Testis (tissue), 3 donors: ENCODE measurements around the gene MTA3. TPM values are rescaled to one million over a fixed set of nuclear protein-coding genes. Genes with fewer than 3 reads are reported as not detected.
A peak's percentile ranks its signal among the peaks of the same experiment; 100 is the strongest.

Experiments used
- DNase-seq: peaks from one replicate; pipeline ENCODE4 v3.0.0-alpha.2; 2019
- H3K27ac ChIP-seq, 2 donors: fragments of 200-600 bp; sonication (generic); one replicate each; pipeline ENCODE4 v1.5.1; 2019
- H3K27me3 ChIP-seq: fragments of 200-600 bp; sonication (generic); one replicate; pipeline ENCODE4 v1.5.1; 2019
- H3K36me3 ChIP-seq: fragments of 200-600 bp; sonication (generic); one replicate; pipeline ENCODE4 v1.5.1; 2017; ENCODE audit warnings: low read depth; ENCODE audit errors: missing control alignments
- H3K4me1 ChIP-seq: fragments of 200-600 bp; sonication (generic); one replicate; pipeline ENCODE4 v1.5.1; 2019
- H3K4me3 ChIP-seq, 2 donors: fragments of 200-600 bp; sonication (generic); one replicate each; pipeline ENCODE4 v1.5.1; 2017 to 2019
- H3K9me3 ChIP-seq: fragments of 200-600 bp; sonication (generic); one replicate; pipeline ENCODE4 v1.5.1; 2017
- CTCF ChIP-seq, 3 experiments: fragments of 450-650 bp in 2 of 3; fragments of 200-600 bp in 1 of 3; sonication (generic) in 1 of 3; IDR thresholded peaks; one replicate each; pipeline ENCODE4 v1.5.1; 2016 to 2019; ENCODE audit warnings: antibody characterized with exemption in 3 of 3, mild to moderate bottlenecking in 2 of 3, moderate library complexity in 1 of 3
- POLR2A ChIP-seq: fragments of 450-650 bp; IDR thresholded peaks from one replicate; pipeline ENCODE4 v1.6.1; 2017; ENCODE audit warnings: antibody characterized with exemption, mild to moderate bottlenecking, moderate library complexity
- WGBS, 2 donors: methylation state at CpG; one replicate each; pipeline ENCODE4 v1.1.5; 2018; 5-methylcytosine and 5-hydroxymethylcytosine counted together
- intact Hi-C: fragments of 100-400 bp; cut with DNase I; formaldehyde crosslinking; loops from one replicate; pipeline ENCODE4 v1.15.1; 2023; ENCODE audit warnings: low total_unique reads
- polyA plus RNA-seq: library from polyadenylated mRNA; stranded (reverse); fragments of 350-450 nt; fragmentation: Illumina TruSeq; extraction: RNeasy Lipid Tissue Mini Kit (QIAGEN cat#74804); gene quantifications from one replicate; pipeline ENCODE4 v1.2.3, GENCODE V29; 2014; ENCODE audit warnings: low read depth, low replicate concordance; ENCODE audit not compliant: insufficient read depth
- total RNA-seq, 2 donors: library from RNA; depleted of rRNA; stranded (reverse); fragments of >200 nt; gene quantifications; one replicate each; pipeline ENCODE4 v1.2.3, GENCODE V29; 2016

Gene MTA3
- total and polyA plus RNA-seq, 3 donors from 2014 or later: 58.5 to 84.6 (median 77.0) TPM

- DNase-seq: no peak
- no peaks in the 10 kb centered on the region for H3K36me3 ChIP-seq
- H3K4me3 ChIP-seq: no peak overlapping the region
- no peak overlapping the region for H3K27ac ChIP-seq
- H3K9me3 ChIP-seq: no peaks in the 10 kb centered on the region
- TF ChIP-seq POLR2A (no peak), CTCF (IDR thresholded peaks at IDR 0.05) (no peak)
- intact Hi-C loops: no loop called here
- no peaks in the 10 kb centered on the region for H3K27me3 ChIP-seq
- no peaks in the 10 kb centered on the region for H3K4me1 ChIP-seq
- WGBS, 2 donors: 61 to 89% methylated on average over 7 to 9 of the region's 9 CpGs
Measured at GRCh38 chr2:42788478-42788793, 220.0 kb downstream of the MTA3 start.

- Histone ChIP-seq H3K4me1 (peaks cover under 1% of the 10 kb centered on the region), H3K27ac (no peak overlapping the region), H3K27me3 (no peaks in the 10 kb centered on the region), H3K9me3 (no peaks in the 10 kb centered on the region), H3K4me3 (no peak overlapping the region), H3K36me3 (no peaks in the 10 kb centered on the region)
- no peak for DNase-seq
- WGBS, 2 donors: 66 to 83% methylated on average over 4 of the region's 4 CpGs
- intact Hi-C loops: no loop called here
- TF ChIP-seq CTCF (IDR thresholded peaks at IDR 0.05): no peak
- TF ChIP-seq POLR2A: no peak
Measured at GRCh38 chr2:42788882-42789281, 220.4 kb downstream of the MTA3 start.

GRCh38 chr2:42789751-42790150 is 221.3 kb downstream of the MTA3 start:
- Histone ChIP-seq H3K36me3 (no peaks in the 10 kb centered on the region), H3K4me3 (no peak overlapping the region), H3K27me3 (no peaks in the 10 kb centered on the region), H3K9me3 (no peaks in the 10 kb centered on the region), H3K27ac (no peak overlapping the region), H3K4me1 (peaks cover 7% of the 10 kb centered on the region)
- intact Hi-C loops: no loop called here
- DNase-seq: no peak
- TF ChIP-seq CTCF (IDR thresholded peaks at IDR 0.05): no peak
- TF ChIP-seq POLR2A: no peak
- 94 to 96% methylated on average over 2 of the region's 2 CpGs for WGBS, 2 donors

- no peak overlapping the region for H3K4me3 ChIP-seq
- TF ChIP-seq POLR2A (no peak), CTCF (IDR thresholded peaks at IDR 0.05) (no peak)
- 70 to 98% methylated on average over 3 to 4 of the region's 4 CpGs for WGBS, 2 donors
Measured at GRCh38 chr2:42791606-42792005, 223.2 kb downstream of the MTA3 start.

GRCh38 chr2:42792087-42792582 is 223.7 kb downstream of the MTA3 start:
- H3K27me3 ChIP-seq: no peaks in the 10 kb centered on the region
- intact Hi-C loops: no loop called here
- peak overlapping the region; percentile 67 to 75 for H3K4me3 ChIP-seq
- TF ChIP-seq CTCF (IDR thresholded peaks at IDR 0.05) (no peak), POLR2A (no peak)
- DNase-seq: peak; percentile 23
- H3K36me3 ChIP-seq: no peaks in the 10 kb centered on the region
- H3K27ac ChIP-seq: peak overlapping the region; percentile 90 to 94
- WGBS, 2 donors: 5 to 7% methylated on average over 7 to 18 of the region's 18 CpGs
- no peaks in the 10 kb centered on the region for H3K9me3 ChIP-seq
- peaks cover 7% of the 10 kb centered on the region for H3K4me1 ChIP-seq

More at GRCh38 chr2:42791606-42792005, 223.2 kb downstream of the MTA3 start:
- H3K9me3 ChIP-seq: no peaks in the 10 kb centered on the region
- intact Hi-C loops: no loop called here
- H3K27ac ChIP-seq: peak overlapping the region; percentile 90 to 94
- no peaks in the 10 kb centered on the region for H3K36me3 ChIP-seq
- DNase-seq: no peak
- peaks cover 7% of the 10 kb centered on the region for H3K4me1 ChIP-seq
- H3K27me3 ChIP-seq: no peaks in the 10 kb centered on the region
